ENCODE results near the gene CCDC82.

Gene CCDC82

DNA sequence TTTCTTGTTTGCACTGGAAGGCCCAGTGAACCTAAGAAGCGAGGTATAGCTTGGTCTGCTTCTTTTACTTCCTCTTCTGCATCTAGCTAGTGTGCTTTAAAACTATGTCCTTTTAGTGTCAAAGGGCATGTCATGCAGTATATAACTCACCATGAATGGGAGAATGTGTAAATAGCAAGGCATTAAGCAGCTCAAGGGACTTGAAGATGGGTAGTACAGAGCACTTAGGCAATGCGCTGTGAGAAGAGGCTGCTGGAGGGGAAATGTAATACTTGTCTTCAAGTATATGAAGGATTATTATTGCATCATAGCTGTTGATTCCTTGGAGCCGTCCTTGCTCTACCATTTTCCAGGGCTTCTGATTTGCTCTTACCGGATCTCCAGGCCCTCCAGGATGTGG lies 54.3 kb downstream of the CCDC82 start:
- peaks cover 9% of the 10 kb centered on the region; the same call in 1 of the 2 replicates for H3K4me1 ChIP-seq (ENCODE audit: control insufficient read depth, insufficient read depth, low read length)
- ChIA-PET POLR2A (no interaction called here), CTCF (interaction anchor here (1.4 kb wide), 1 partner anchor 14 kb away, joined by 3 read pairs; no protein-coding TSS in a partner anchor)
- H3K9me3 ChIP-seq (ENCODE audit: control insufficient read depth, insufficient read depth, low read depth, low read length) = no peaks in the 10 kb centered on the region
- H3K4me3 ChIP-seq (ENCODE audit: low read depth, low read length) = no peak overlapping the region
- no peak overlapping the region for H3K27ac ChIP-seq (ENCODE audit: extremely low read depth, low read depth, low read length)
- no peaks in the 10 kb centered on the region for H3K36me3 ChIP-seq (ENCODE audit: control insufficient read depth in 2 of 2, insufficient read depth in 1 of 2, low read length in 2 of 2)
- no peak for TF ChIP-seq GLIS1 (tag by site-specific recombination; IDR thresholded peaks at IDR 0.05)
- TF ChIP-seq BCL11B (tag by site-specific recombination; IDR thresholded peaks at IDR 0.05; ENCODE audit: low read depth) = no peak
- TF ChIP-seq ZNF280D (tag by site-specific recombination; IDR thresholded peaks at IDR 0.05) = no peak

GRCh38 chr11:96334219-96334618 lies 55.5 kb downstream of the CCDC82 start:
- TF ChIP-seq, protein P1, sequence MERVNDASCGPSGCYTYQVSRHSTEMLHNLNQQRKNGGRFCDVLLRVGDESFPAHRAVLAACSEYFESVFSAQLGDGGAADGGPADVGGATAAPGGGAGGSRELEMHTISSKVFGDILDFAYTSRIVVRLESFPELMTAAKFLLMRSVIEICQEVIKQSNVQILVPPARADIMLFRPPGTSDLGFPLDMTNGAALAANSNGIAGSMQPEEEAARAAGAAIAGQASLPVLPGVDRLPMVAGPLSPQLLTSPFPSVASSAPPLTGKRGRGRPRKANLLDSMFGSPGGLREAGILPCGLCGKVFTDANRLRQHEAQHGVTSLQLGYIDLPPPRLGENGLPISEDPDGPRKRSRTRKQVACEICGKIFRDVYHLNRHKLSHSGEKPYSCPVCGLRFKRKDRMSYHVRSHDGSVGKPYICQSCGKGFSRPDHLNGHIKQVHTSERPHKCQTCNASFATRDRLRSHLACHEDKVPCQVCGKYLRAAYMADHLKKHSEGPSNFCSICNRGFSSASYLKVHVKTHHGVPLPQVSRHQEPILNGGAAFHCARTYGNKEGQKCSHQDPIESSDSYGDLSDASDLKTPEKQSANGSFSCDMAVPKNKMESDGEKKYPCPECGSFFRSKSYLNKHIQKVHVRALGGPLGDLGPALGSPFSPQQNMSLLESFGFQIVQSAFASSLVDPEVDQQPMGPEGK (tag by site-specific recombination; IDR thresholded peaks at IDR 0.05) = no peak
- TF ChIP-seq ZNF341 (tag by site-specific recombination; IDR thresholded peaks at IDR 0.05; ENCODE audit: low read depth) (no peak), ZNF426 (tag by site-specific recombination; IDR thresholded peaks at IDR 0.05) (no peak), ZNF76 (tag by site-specific recombination; IDR thresholded peaks at IDR 0.05; ENCODE audit: borderline replicate concordance, low read depth) (no peak), EGR2 (tag by site-specific recombination; IDR thresholded peaks at IDR 0.05; ENCODE audit: low read depth) (no peak)
- ChIA-PET POLR2A (interaction anchor here (0.9 kb wide), 1 partner anchor 9 kb away, joined by 3 read pairs; the partner anchor contains the start of gene MAML2), CTCF (no interaction called here)
- Histone ChIP-seq H3K36me3 (ENCODE audit: control insufficient read depth in 2 of 2, insufficient read depth in 1 of 2, low read length in 2 of 2) (no peaks in the 10 kb centered on the region), H3K27ac (ENCODE audit: extremely low read depth, low read depth, low read length) (no peak overlapping the region), H3K4me3 (ENCODE audit: low read depth, low read length) (no peak overlapping the region), H3K9me3 (ENCODE audit: control insufficient read depth, insufficient read depth, low read depth, low read length) (no peaks in the 10 kb centered on the region), H3K4me1 (ENCODE audit: control insufficient read depth, insufficient read depth, low read length) (peaks cover 15% of the 10 kb centered on the region)

DNA sequence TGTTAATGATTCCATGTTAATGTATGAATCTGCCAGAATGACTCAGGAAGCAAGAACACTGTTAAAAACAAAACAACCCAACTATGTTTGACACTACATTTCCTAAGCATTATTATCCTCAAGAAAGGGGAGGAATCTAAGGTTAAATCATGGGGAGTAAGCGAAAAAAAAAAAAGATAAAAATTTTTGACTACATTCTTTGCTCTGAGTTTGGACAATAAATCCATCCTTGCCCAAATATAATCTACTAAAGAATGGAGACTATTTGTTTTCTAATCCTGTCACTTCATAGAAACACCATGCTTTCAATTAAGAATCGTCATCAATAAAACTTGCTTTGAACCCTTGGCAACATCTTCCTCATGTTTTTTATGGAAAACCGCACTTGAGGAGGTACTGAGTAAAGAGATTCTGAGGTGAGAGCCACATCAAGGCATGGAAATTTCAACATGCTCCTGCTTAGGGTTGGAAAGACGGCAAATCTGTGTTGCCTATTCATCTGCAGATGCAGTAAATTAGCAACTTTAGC lies 56.5 kb downstream of the CCDC82 start:
- TF ChIP-seq SP3 (tag by site-specific recombination; IDR thresholded peaks at IDR 0.05) (no peak), TCF7L2 (IDR thresholded peaks at IDR 0.05; ENCODE audit: borderline replicate concordance, low read depth, low read length) (no peak), ZBTB44 (tag by site-specific recombination; IDR thresholded peaks at IDR 0.05) (no peak), ZNF596 (tag by site-specific recombination; IDR thresholded peaks at IDR 0.05) (no peak), EGR2 (tag by site-specific recombination; IDR thresholded peaks at IDR 0.05; ENCODE audit: low read depth) (no peak), SETDB1 (IDR thresholded peaks at IDR 0.05; ENCODE audit: insufficient read length, low read length) (no peak), BCL11A (tag by site-specific recombination; IDR thresholded peaks at IDR 0.05; ENCODE audit: low read depth) (no peak)
- TF ChIP-seq, protein P2, sequence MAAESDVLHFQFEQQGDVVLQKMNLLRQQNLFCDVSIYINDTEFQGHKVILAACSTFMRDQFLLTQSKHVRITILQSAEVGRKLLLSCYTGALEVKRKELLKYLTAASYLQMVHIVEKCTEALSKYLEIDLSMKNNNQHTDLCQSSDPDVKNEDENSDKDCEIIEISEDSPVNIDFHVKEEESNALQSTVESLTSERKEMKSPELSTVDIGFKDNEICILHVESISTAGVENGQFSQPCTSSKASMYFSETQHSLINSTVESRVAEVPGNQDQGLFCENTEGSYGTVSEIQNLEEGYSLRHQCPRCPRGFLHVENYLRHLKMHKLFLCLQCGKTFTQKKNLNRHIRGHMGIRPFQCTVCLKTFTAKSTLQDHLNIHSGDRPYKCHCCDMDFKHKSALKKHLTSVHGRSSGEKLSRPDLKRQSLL (tag by site-specific recombination; IDR thresholded peaks at IDR 0.05) = no peak
- TF ChIP-seq, protein P3, sequence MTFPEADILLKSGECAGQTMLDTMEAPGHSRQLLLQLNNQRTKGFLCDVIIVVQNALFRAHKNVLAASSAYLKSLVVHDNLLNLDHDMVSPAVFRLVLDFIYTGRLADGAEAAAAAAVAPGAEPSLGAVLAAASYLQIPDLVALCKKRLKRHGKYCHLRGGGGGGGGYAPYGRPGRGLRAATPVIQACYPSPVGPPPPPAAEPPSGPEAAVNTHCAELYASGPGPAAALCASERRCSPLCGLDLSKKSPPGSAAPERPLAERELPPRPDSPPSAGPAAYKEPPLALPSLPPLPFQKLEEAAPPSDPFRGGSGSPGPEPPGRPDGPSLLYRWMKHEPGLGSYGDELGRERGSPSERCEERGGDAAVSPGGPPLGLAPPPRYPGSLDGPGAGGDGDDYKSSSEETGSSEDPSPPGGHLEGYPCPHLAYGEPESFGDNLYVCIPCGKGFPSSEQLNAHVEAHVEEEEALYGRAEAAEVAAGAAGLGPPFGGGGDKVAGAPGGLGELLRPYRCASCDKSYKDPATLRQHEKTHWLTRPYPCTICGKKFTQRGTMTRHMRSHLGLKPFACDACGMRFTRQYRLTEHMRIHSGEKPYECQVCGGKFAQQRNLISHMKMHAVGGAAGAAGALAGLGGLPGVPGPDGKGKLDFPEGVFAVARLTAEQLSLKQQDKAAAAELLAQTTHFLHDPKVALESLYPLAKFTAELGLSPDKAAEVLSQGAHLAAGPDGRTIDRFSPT (tag by site-specific recombination; IDR thresholded peaks at IDR 0.05) = no peak
- H3K9me3 ChIP-seq (ENCODE audit: control insufficient read depth, insufficient read depth, low read depth, low read length) = no peaks in the 10 kb centered on the region
- H3K36me3 ChIP-seq (ENCODE audit: control insufficient read depth in 2 of 2, insufficient read depth in 1 of 2, low read length in 2 of 2) = no peaks in the 10 kb centered on the region
- CTCF ChIA-PET = no interaction called here
- no peak overlapping the region for H3K27ac ChIP-seq (ENCODE audit: extremely low read depth, low read depth, low read length)
- POLR2A ChIA-PET = no interaction called here
- peaks cover 18% of the 10 kb centered on the region for H3K4me1 ChIP-seq (ENCODE audit: control insufficient read depth, insufficient read depth, low read length)
- H3K4me3 ChIP-seq (ENCODE audit: low read depth, low read length) = no peak overlapping the region
